Medulla oblongata (tissue), 1 donor: ENCODE data around the gene SEPTIN5.

Experiments used
- DNase-seq: peaks from one replicate; pipeline ENCODE4 v3.0.0-alpha.2; 2015; ENCODE audit errors: extremely low spot score

The SEPTIN5 gene

GRCh38 chr22:19748991-19749664 is 34.8 kb downstream of the SEPTIN5 start:
- no peak for DNase-seq

- no peak for DNase-seq
Observed at GRCh38 chr22:19749876-19750275, 35.6 kb downstream of the SEPTIN5 start.

- DNase-seq: no peak
Observed at GRCh38 chr22:19750507-19751490, 36.5 kb downstream of the SEPTIN5 start.

- no peak for DNase-seq
Observed at GRCh38 chr22:19751497-19752245, 37.4 kb downstream of the SEPTIN5 start.

- no peak for DNase-seq
Observed at GRCh38 chr22:19753090-19753842, 39.0 kb downstream of the SEPTIN5 start.

GRCh38 chr22:19753996-19754700 is 39.8 kb downstream of the SEPTIN5 start:
- DNase-seq: no peak

GRCh38 chr22:19754701-19755144 is 40.4 kb downstream of the SEPTIN5 start:
- no peak for DNase-seq

GRCh38 chr22:19755145-19755710 is 40.9 kb downstream of the SEPTIN5 start:
- no peak for DNase-seq

GRCh38 chr22:19755722-19756287 is 41.5 kb downstream of the SEPTIN5 start:
- DNase-seq: no peak

- no peak for DNase-seq
Observed at GRCh38 chr22:19756288-19757128, 42.2 kb downstream of the SEPTIN5 start.

GRCh38 chr22:19757140-19757984 is 43.1 kb downstream of the SEPTIN5 start:
- DNase-seq: no peak

GRCh38 chr22:19757985-19758895 is 43.9 kb downstream of the SEPTIN5 start:
- DNase-seq: no peak

GRCh38 chr22:19758896-19759426 is 44.7 kb downstream of the SEPTIN5 start:
- DNase-seq: no peak

GRCh38 chr22:19759427-19760057 is 45.2 kb downstream of the SEPTIN5 start:
- DNase-seq: no peak

- DNase-seq: no peak
Observed at GRCh38 chr22:19760058-19760950, 46.0 kb downstream of the SEPTIN5 start, which contains the start of gene TBX1. Gene TBX1 (plus strand): TSS chr22:19760778. CDS start chr22:19760844, 66 bp downstream.
